Endothelial cell (in vitro differentiated cells): ENCODE results near the gene RPL41. TPM values are rescaled to one million over a fixed set of nuclear protein-coding genes. Genes with fewer than 3 reads are reported as not detected.

Source experiments
- DNase-seq: peaks from one replicate; pipeline ENCODE4 v3.0.0; 2021; ENCODE audit warnings: low spot score
- H3K27ac Mint-ChIP-seq: one replicate; pipeline ENCODE4 v1.8.0; 2021; ENCODE audit warnings: mixed read lengths, inconsistent platforms; ENCODE audit not compliant: unreplicated experiment
- H3K27me3 Mint-ChIP-seq: one replicate; pipeline ENCODE4 v1.8.0; 2021; ENCODE audit warnings: mild to moderate bottlenecking, moderate library complexity, mixed read lengths, inconsistent platforms; ENCODE audit not compliant: unreplicated experiment
- H3K36me3 Mint-ChIP-seq: one replicate; pipeline ENCODE4 v1.8.0; 2021; ENCODE audit warnings: mild to moderate bottlenecking, low read depth, mixed read lengths, inconsistent platforms; ENCODE audit not compliant: unreplicated experiment
- H3K4me1 Mint-ChIP-seq: one replicate; pipeline ENCODE4 v1.8.0; 2021; ENCODE audit warnings: mild to moderate bottlenecking, mixed read lengths, inconsistent platforms; ENCODE audit not compliant: unreplicated experiment
- H3K4me3 Mint-ChIP-seq: one replicate; pipeline ENCODE4 v1.8.0; 2021; ENCODE audit warnings: mild to moderate bottlenecking, mixed read lengths, inconsistent platforms; ENCODE audit not compliant: unreplicated experiment
- H3K9me3 Mint-ChIP-seq: one replicate; pipeline ENCODE4 v1.8.0; 2021; ENCODE audit warnings: mixed read lengths, inconsistent platforms; ENCODE audit not compliant: unreplicated experiment
- CTCF ChIP-seq: fragments of 200-600 bp; sonication (generic); IDR thresholded peaks from one replicate; pipeline ENCODE4 v1.5.0; 2021; ENCODE audit warnings: antibody characterized with exemption; ENCODE audit not compliant: unreplicated experiment
- total RNA-seq: library from RNA; stranded (reverse); fragmentation: NEBNext Ultra II Directional; extraction: Animal tissue kit (Norgen Biotek cat#: 25700); gene quantifications from one replicate; pipeline ENCODE4 v1.2.1, GENCODE V29; 2021; ENCODE audit not compliant: unreplicated experiment

The RPL41 gene
- total RNA-seq, 1 donor from 2014 or later, result 3,242 TPM

GRCh38 chr12:56082382-56082781, 34.1 kb upstream of the RPL41 start:
- H3K4me3 Mint-ChIP-seq, result no peak overlapping the region
- no peak for DNase-seq

GRCh38 chr12:56082967-56083366, 33.5 kb upstream of the RPL41 start:
- H3K36me3 Mint-ChIP-seq, result no peaks in the 10 kb centered on the region
- H3K4me3 Mint-ChIP-seq, result no peak overlapping the region
- no peak overlapping the region for H3K27ac Mint-ChIP-seq
- peaks cover 13% of the 10 kb centered on the region for H3K4me1 Mint-ChIP-seq
- DNase-seq, result no peak
- H3K9me3 Mint-ChIP-seq, result no peaks in the 10 kb centered on the region
- H3K27me3 Mint-ChIP-seq, result peaks cover 10% of the 10 kb centered on the region
- TF ChIP-seq CTCF, result no peak

More at GRCh38 chr12:56082382-56082781, 34.1 kb upstream of the RPL41 start:
- no peak for TF ChIP-seq CTCF
- Mint-ChIP-seq H3K9me3 (no peaks in the 10 kb centered on the region), H3K36me3 (no peaks in the 10 kb centered on the region), H3K27me3 (peaks cover 10% of the 10 kb centered on the region), H3K27ac (no peak overlapping the region), H3K4me1 (peaks cover 13% of the 10 kb centered on the region)

GRCh38 chr12:56084958-56085543, 31.4 kb upstream of the RPL41 start:
- Mint-ChIP-seq H3K4me1 (peaks cover 10% of the 10 kb centered on the region), H3K27ac (no peak overlapping the region), H3K9me3 (no peaks in the 10 kb centered on the region), H3K36me3 (no peaks in the 10 kb centered on the region), H3K4me3 (no peak overlapping the region), H3K27me3 (peaks cover 8% of the 10 kb centered on the region)
- DNase-seq, result peak; percentile 61
- TF ChIP-seq CTCF, result peak; percentile 34

GRCh38 chr12:56086096-56086495, 30.3 kb upstream of the RPL41 start:
- H3K27ac Mint-ChIP-seq, result no peak overlapping the region
- H3K36me3 Mint-ChIP-seq, result peaks cover 3% of the 10 kb centered on the region
- no peak overlapping the region for H3K4me3 Mint-ChIP-seq
- no peaks in the 10 kb centered on the region for H3K9me3 Mint-ChIP-seq
- peaks cover 6% of the 10 kb centered on the region for H3K4me1 Mint-ChIP-seq
- TF ChIP-seq CTCF, result no peak
- DNase-seq, result no peak
- H3K27me3 Mint-ChIP-seq, result peaks cover 8% of the 10 kb centered on the region

- no peak overlapping the region for H3K4me3 Mint-ChIP-seq
- peaks cover 3% of the 10 kb centered on the region for H3K36me3 Mint-ChIP-seq
- no peak overlapping the region for H3K27ac Mint-ChIP-seq
- H3K27me3 Mint-ChIP-seq, result peaks cover 8% of the 10 kb centered on the region
- DNase-seq, result no peak
- no peak for TF ChIP-seq CTCF
- H3K9me3 Mint-ChIP-seq, result no peaks in the 10 kb centered on the region
- H3K4me1 Mint-ChIP-seq, result peaks cover 3% of the 10 kb centered on the region
Observed at GRCh38 chr12:56086608-56087007, 29.8 kb upstream of the RPL41 start.
